ENCODE results near the gene CTSC. TPM values are rescaled to one million over a fixed set of nuclear protein-coding genes. Genes with fewer than 3 reads are reported as not detected.
"Not testable (repeated sequence)": the region's sequence is repeated elsewhere in the genome, so short reads cannot be mapped to it uniquely, and the experiment has no call there.

Gene CTSC
- total RNA-seq, 1 donor from 2014 or later = 46.0 TPM

DNA sequence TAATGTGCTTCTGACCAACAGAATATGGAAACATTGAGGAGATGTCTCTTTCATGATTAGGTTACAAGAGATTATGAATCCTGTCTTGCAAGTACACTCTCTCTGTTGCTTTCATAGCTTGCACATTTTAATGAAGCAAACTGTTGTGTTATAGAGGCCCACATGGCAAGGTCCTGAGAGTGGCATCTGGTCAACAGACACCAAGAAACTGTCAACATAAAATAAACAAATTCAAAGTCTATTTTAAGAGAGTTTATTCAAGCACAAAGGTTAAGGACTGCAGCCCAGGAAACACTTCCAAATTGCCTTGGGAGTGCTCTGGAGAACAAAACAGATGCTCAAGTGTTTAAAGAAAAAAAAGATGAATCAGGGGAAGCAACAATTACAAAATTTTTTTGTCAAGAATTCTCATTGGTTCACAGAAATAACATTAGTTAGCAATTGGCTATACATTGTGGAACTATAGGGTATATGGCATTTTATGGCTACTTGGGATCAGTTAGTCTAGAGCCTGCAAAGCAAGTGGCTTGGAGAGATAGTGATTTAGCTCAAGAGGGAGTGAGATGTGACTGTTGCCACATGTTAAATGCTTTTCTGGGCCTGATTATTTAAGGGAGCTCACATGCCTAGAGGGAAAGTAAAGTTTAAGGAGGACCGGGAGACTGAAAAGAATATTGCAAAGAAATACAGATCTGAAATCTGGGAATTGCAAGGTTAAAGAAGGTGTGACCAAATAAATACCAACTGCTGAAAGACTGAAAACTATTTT is 54.6 kb downstream of the CTSC start:
- no peak for DNase-seq (ENCODE audit: low read depth in 2 of 2)

DNA sequence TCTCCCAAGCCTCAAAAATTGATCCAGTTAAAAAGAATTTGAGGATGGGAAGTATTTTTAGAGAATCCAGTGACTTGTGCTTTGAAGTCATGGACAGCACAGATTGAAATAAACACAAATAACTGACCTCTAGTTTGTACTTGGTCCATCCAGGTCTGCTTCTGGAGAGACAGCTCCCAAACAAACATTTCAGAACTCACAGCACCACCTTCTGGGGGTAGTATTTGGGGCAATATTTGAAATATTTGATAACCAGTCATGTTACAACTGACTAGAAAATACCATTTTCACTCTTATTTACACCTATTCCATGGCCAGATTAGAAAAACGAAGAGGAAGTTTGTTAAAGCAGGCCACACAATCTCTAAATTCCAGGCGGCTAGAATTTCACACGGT is 56.2 kb downstream of the CTSC start:
- peak; percentile 9 to 43 for DNase-seq (ENCODE audit: low read depth in 2 of 2)

DNA sequence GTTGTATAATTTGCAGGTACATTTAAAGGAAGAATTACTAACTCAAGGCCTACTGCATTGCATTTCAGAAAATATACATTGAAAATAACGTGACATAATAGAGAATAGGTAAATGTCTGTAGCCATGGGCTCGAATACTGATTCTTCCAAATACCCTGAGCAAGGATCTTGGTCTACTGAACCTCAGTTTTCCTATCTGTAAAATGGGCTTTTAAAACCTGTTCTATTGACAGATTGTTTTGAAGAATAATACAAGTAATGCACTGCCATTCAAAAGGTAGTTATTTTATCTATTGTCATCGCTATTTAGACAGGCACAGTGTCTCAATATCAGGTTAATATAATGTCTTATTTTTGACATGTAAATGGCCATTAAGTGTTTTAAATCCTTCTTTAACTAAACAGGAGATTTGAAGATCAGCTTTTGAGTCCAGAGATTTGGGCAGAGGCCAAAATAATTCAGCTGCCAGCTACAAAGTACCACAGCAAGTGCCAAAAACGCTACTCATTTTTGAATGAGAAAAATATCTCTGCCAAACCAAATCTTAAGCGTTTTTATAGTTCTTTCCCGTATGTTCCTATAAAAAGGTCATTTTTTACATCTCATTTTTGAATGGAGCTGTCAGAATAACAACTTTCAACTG is 56.7 kb downstream of the CTSC start:
- DNase-seq (ENCODE audit: low read depth in 2 of 2) = peak; percentile 11 to 71

DNA sequence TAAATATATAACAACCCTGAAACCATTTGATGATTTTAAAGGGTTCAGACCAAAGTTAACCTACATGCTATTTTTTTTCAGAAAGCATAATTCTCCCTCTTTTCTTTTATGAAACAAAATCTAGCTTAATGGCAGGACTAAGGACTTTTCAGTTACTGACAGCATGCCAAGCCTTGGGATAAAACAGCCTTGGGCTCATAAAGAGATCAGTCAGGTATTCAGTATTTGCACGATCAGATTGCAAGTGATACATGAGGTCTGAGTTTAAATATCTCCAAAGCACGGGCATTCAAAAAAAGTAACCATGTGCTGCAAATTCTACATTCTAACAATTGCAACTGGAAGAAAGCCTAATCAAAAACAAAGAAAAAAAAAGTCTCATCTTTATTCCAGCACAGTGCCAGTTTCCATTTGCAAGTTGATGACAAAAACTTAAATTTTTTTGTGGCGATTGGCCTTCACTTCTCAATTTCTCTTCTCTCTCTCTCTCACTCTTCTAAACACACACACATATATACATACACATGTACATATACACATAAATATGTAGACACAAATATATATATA is 60.1 kb downstream of the CTSC start:
- DNase-seq (ENCODE audit: low read depth in 2 of 2) = no peak

DNA sequence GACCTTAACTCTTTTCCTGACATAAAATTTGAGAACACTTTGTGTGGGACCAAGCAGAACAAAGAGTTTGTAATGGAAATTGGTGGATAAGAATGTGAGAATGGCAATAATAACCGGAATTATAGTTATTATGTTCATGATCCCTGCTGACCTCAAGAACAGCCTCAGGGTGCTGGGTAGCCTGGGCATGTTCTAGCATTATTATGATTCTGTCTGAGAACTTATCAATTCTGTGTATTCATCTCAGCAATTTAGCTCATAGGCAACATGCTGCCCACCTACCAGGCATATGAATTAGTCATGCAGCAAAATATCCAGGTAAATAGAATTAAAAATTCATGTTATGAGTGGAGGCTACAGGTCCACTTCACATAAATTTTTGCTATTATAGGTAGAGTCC is 61.9 kb downstream of the CTSC start:
- no peak for DNase-seq (ENCODE audit: low read depth in 2 of 2)

DNA sequence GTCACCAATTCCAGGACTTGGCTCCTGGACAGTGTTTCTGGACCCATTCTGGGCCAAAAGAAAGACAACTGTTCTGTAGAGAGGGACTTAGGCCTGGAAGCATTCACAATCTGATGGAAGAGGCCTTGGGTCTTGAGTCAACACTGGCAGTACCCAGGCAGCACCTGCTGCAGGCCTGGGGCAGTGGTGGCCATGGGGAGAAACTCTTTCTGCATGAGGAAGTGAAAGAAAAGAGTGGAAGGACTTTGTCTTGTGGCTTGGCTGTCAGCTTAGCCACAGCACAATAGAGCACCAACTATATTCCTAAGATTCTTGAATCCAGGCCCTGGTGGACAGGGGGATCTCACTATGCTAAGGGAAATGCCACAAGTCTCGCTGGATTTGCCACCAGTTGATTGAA is 70.6 kb downstream of the CTSC start:
- no peak for DNase-seq (ENCODE audit: low read depth in 2 of 2)

DNA sequence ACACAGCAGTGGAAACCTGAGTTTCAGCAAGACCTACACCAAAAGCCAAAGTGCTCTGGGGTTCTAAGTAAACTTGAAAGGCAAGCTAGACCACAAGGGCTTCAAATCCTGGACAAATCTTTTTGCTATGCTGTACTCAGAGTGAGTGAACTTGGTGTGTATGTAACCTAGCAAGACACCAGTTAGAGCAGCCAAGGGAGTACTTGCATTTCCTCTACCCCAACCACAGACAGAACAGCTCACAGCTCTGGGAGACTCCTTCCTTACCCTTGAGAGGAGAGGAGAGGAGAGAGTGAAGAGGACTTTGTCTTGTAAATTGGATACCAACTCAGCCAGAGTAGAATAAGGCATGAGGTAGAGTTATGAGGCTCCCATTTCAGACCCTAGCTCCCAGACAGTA is 71.4 kb downstream of the CTSC start:
- DNase-seq (ENCODE audit: low read depth in 2 of 2) = no peak

DNA sequence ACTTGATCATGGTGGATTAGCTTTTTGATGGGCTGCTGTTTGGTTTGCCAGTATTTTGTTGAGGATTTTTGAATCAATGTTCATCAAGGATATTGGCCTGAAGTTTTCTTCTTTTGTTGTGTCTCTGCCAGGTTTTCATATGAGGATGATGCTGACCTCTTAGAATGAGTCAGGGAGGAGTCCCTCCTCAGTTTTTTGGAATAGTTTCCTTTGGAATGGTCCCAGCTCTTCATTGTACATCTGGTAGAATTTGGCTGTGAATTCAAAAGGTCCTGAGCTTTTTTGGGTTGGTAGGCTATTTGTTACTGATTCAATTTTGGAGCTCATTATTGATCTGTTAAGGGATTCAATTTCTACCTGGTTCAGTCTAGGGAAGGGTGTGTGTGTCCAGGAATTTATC is 78.1 kb downstream of the CTSC start:
- no peak for DNase-seq (ENCODE audit: low read depth in 2 of 2)

DNA sequence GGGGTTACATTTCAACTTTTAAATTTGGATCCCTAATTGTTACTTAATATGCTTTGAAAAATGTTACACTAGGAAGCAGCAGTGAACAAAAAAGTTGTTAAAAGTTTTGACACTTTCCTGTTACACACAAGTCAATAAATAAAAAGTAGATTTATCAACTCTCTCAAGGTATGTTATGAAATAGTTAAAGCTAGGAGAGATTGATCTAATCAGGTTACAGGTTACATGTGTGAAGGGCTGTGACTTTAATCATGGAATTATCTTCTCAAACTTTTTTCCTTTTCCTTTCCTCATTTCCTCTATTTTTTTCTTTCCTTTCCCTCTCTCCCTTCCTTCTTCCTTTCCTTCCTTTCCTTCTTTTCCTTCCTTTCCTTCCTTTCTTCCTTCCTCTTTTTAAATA is 85.3 kb downstream of the CTSC start:
- DNase-seq (ENCODE audit: low read depth in 2 of 2) = no peak

DNA sequence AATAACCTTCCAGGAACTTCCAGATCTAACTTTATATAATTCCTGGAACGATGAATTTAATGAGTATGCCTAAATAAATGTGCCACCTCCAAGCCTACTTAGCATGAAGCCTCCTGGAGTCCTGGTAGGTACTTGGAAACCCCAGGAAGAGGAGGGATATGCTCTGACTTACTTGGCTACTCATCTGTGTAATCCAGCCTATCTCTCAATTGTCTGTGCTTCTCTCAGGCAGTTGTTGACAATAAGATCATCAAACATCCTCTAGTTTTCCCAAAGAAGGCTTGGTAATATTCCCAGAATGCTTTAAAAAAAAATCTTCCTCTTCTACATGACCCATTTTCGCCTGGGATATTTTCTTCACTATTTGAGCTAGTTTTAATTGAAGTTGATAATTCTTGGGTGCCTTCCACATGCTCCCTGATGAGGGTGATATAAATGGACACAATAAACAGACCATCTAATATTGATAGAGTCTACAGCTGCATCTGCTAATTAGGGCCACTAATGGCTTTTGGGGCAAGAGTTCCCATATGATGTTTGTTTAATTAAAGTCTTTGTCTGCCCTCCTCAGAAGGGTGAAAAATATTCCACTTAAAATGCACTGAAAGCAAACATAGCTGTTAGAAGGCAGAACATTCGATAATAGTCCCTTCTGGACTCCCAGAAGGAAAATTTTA is 86.8 kb downstream of the CTSC start:
- DNase-seq (ENCODE audit: low read depth in 2 of 2) = no peak

DNA sequence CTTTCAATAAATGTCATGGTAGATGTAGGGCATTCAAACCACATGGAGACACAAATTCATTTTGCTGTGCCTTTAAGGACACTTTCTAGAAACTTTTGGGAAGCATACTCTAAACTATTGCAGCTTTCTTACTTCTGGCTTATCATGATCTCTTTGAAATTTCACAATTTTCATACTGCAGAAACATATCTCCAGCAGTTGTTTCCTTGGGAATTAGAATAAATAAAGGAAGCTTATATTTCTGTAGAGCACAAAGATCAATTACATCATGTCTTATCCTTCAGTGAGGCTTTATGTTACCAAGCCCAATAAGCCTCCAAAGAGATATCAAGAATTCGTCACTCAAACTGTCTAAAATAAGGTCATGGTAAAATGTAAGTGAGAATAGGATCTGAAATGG is 87.8 kb downstream of the CTSC start:
- DNase-seq (ENCODE audit: low read depth in 2 of 2) = no peak

DNA sequence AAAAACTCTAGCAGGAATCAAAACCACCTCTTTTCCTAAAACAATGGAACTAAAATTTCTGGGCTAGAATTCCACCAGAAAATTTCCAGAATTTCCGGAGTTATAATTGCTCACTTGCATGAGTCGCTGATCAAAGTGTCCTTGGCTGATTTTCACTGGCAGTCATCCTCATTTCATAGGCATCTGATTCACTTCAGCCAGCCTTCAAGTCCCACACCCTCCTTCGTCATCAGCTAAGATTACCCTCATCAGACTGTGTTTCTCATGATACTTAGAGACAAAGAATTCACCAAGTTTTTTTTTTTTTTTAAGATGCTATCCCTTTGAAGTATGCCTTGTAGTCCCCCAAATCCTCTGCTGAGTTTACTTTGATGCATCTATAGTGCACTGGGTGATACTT is 90.8 kb downstream of the CTSC start:
- DNase-seq (ENCODE audit: low read depth in 2 of 2) = no peak

DNA sequence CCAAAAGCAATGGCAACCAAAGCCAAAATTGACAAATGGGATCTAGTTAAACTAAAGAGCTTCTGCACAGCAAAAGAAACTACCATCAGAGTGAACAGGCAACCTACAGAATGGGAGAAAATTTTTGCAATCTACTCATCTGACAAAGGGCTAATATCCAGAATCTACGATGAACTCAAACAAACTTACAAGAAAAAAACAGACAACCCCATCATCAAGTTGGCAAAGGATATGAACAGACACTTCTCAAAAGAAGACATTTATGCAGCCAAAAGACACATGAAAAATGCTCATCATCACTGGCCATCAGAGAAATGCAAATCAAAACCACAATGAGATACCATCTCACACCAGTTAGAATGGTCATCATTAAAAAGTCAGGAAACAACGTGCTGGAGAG is 92.0 kb downstream of the CTSC start:
- not testable (repeated sequence) for DNase-seq (ENCODE audit: low read depth in 2 of 2)

Other genes with a start within 250 kb of the CTSC start
- 1.5 and 2.4 TPM in 2 replicates for gene RAB38, start 162.3 kb downstream of the CTSC start, total RNA-seq